Esophagus squamous epithelium (tissue), 5 donors: ENCODE measurements around the gene TUBA1C. TPM values are rescaled to one million over a fixed set of nuclear protein-coding genes. Genes with fewer than 3 reads are reported as not detected.

ENCODE experiments used
- DNase-seq: peaks from one replicate; lab custom pipeline; 2025; lab: John Stamatoyannopoulos, UW
- H3K27ac ChIP-seq, 4 donors: fragments of 200-600 bp; sonication (generic); one replicate each; pipeline ENCODE4 v1.5.1; 2016 to 2019; ENCODE audit warnings: mild to moderate bottlenecking in 1 of 4
- H3K27me3 ChIP-seq, 4 donors: fragments of 200-600 bp; sonication (generic); 1 replicate in 3 of 4; 2 replicates in 1 of 4; pipeline versions ENCODE4 v1.5.1 to v1.6.0; 2017 to 2021; ENCODE audit warnings: antibody characterized with exemption in 1 of 4
- H3K36me3 ChIP-seq, 3 donors: fragments of 200-600 bp; sonication (generic); one replicate each; pipeline ENCODE4 v1.5.1; 2016 to 2019
- H3K4me1 ChIP-seq, 3 donors: fragments of 200-600 bp; sonication (generic); one replicate each; pipeline ENCODE4 v1.5.1; 2017 to 2019
- H3K4me3 ChIP-seq, 4 donors: fragments of 200-600 bp; sonication (generic); 1 replicate in 3 of 4; 2 replicates in 1 of 4; pipeline ENCODE4 v1.5.1; 2016 to 2019; ENCODE audit warnings: mild to moderate bottlenecking in 2 of 4, moderate library complexity in 1 of 4
- H3K9me3 ChIP-seq, 3 donors: fragments of 200-600 bp; sonication (generic); one replicate each; pipeline ENCODE4 v1.5.1; 2016 to 2019
- POLR2A ChIP-seq, 4 donors: fragments of 450-650 bp; IDR thresholded peaks; one replicate each; pipeline ENCODE4 v1.6.1; 2017; ENCODE audit warnings: antibody characterized with exemption in 4 of 4, mild to moderate bottlenecking in 4 of 4, moderate library complexity in 3 of 4
- WGBS, 2 donors: methylation state at CpG; one replicate each; pipeline ENCODE4 v1.1.5; 2018; 5-methylcytosine and 5-hydroxymethylcytosine counted together
- intact Hi-C: fragments of 100-400 bp; cut with DNase I; formaldehyde crosslinking; loops from one replicate; pipeline ENCODE4 v1.15.0; 2022
- total RNA-seq, 4 donors: library from RNA; depleted of rRNA; stranded (reverse); fragments of >200 nt; gene quantifications; one replicate each; pipeline ENCODE4 v1.1.0, GENCODE V29; 2016
- TF ChIP-seq, protein P1 (sequence below), 6 experiments: fragments of 450-650 bp in 4 of 6; fragments of 200-600 bp in 2 of 6; sonication (generic) in 2 of 6; IDR thresholded peaks; one replicate each; pipeline ENCODE4 v1.5.1; 2016 to 2019; ENCODE audit warnings: antibody characterized with exemption in 6 of 6, mild to moderate bottlenecking in 4 of 6, moderate library complexity in 4 of 6
- donor health status: DM: yes; HTN: yes; CAD: no.

Gene TUBA1C
- total RNA-seq, 4 donors from 2014 or later, result 587 to 1,132 (median 718) TPM

DNA sequence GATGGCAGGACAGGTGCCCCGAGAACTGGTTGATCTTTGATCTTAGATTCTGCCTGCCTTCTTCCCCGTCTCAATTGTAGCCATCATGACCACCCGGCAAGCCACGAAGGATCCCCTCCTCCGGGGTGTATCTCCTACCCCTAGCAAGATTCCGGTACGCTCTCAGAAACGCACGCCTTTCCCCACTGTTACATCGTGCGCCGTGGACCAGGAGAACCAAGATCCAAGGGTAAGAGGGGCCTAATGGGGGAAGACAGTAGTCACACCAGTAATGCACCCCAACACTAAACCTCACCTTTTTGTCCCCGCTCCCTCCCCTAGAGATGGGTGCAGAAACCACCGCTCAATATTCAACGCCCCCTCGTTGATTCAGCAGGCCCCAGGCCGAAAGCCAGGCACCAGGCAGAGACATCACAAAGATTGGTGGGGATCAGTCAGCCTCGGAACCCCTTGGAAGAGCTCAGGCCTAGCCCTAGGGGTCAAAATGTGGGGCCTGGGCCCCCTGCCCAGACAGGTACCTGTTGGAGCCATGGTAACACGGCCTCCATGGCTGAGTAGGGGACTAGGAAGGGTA is 58.7 kb downstream of the TUBA1C start:
- Histone ChIP-seq H3K36me3 (no peaks in the 10 kb centered on the region), H3K27ac (peak overlapping the region in 3 of 4 donors; percentile 48 to 76 (median 69)), H3K9me3 (no peaks in the 10 kb centered on the region), H3K4me3 (peak overlapping the region; percentile 56 to 86 (median 70)), H3K4me1 (peaks cover 8 to 19% (median 12%) of the 10 kb centered on the region in 3 donors), H3K27me3 (no peaks in the 10 kb centered on the region)
- DNase-seq, result no peak
- WGBS, 2 donors, result 3 to 8% methylated on average over 13 to 17 of the region's 19 CpGs
- TF ChIP-seq POLR2A (IDR thresholded peaks at IDR 0.05), result no peak
- TF ChIP-seq, protein P1, sequence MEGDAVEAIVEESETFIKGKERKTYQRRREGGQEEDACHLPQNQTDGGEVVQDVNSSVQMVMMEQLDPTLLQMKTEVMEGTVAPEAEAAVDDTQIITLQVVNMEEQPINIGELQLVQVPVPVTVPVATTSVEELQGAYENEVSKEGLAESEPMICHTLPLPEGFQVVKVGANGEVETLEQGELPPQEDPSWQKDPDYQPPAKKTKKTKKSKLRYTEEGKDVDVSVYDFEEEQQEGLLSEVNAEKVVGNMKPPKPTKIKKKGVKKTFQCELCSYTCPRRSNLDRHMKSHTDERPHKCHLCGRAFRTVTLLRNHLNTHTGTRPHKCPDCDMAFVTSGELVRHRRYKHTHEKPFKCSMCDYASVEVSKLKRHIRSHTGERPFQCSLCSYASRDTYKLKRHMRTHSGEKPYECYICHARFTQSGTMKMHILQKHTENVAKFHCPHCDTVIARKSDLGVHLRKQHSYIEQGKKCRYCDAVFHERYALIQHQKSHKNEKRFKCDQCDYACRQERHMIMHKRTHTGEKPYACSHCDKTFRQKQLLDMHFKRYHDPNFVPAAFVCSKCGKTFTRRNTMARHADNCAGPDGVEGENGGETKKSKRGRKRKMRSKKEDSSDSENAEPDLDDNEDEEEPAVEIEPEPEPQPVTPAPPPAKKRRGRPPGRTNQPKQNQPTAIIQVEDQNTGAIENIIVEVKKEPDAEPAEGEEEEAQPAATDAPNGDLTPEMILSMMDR (IDR thresholded peaks at IDR 0.05), result no peak
- intact Hi-C loops, result no loop called here

Other genes with a start within 250 kb of the TUBA1C start
- gene PRKAG1, start 246.3 kb upstream of the TUBA1C start, total RNA-seq, result 10 to 100 TPM; 31.9 to 58.6 (median 47.8) TPM
- 10 to 100 TPM; 29.4 to 67.9 (median 47.9) TPM for gene KMT2D, start 204.3 kb upstream of the TUBA1C start, total RNA-seq
- gene RHEBL1, start 195.1 kb upstream of the TUBA1C start, total RNA-seq, result under 1 TPM in 2 of 4 donors, not detected in 2; 0.23 to 0.44 TPM
- under 1 TPM in 3 of 4 donors, not detected in 1; 0.19 to 0.31 (median 0.21) TPM for gene DHH, start 170.3 kb upstream of the TUBA1C start, total RNA-seq
- 10 to 100 TPM; 13.7 to 41.8 (median 27.8) TPM for gene LMBR1L, start 154.2 kb upstream of the TUBA1C start, total RNA-seq
- gene TUBA1B, start 133.7 kb upstream of the TUBA1C start, total RNA-seq, result 100 to 1,000 TPM; 414 to 957 (median 699) TPM
- 10 to 100 TPM; 14.5 to 91.0 (median 46.2) TPM for gene TUBA1A, start 76.0 kb upstream of the TUBA1C start, total RNA-seq
- gene PRPH, start 30.1 kb downstream of the TUBA1C start, total RNA-seq, result under 1 TPM in 1 of 4 donors, not detected in 3; 0.57 TPM
- gene TROAP, start 58.2 kb downstream of the TUBA1C start, total RNA-seq, result 10 to 100 TPM in 2 of 4 donors, 1 to 10 TPM in 2; 4.6 to 17.5 (median 8.8) TPM
- not detected for gene C1QL4, start 72.1 kb downstream of the TUBA1C start, total RNA-seq
- gene DNAJC22, start 81.8 kb downstream of the TUBA1C start, total RNA-seq, result under 1 TPM in 2 of 4 donors, not detected in 2; 0.18 to 0.53 TPM
- gene SPATS2, start 102.4 kb downstream of the TUBA1C start, total RNA-seq, result 1 to 10 TPM; 4.8 to 9.8 (median 8.5) TPM